ENCODE results near the gene SH3TC2.

The SH3TC2 gene

DNA sequence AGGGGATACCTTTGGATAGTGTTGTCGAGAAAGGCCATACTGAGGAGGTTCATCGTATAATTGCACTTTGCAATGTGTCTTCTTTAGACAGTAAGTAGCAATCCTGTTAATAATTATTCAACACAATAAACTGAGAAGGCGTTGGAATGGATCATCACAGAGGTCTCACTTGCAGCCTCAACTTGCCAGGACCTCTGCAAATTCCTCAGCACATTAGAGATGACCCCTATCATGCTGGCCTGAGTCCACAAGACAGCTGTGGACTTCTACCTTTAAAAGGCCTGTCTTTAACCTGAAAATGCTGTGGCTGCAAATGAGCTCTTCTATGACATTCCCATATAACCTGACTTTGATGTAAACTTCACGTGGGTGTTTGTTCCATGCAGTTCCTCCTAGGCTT, 14.1 kb downstream of the SH3TC2 start:
- TF ChIP-seq, protein P1, sequence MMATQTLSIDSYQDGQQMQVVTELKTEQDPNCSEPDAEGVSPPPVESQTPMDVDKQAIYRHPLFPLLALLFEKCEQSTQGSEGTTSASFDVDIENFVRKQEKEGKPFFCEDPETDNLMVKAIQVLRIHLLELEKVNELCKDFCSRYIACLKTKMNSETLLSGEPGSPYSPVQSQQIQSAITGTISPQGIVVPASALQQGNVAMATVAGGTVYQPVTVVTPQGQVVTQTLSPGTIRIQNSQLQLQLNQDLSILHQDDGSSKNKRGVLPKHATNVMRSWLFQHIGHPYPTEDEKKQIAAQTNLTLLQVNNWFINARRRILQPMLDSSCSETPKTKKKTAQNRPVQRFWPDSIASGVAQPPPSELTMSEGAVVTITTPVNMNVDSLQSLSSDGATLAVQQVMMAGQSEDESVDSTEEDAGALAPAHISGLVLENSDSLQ (IDR thresholded peaks at IDR 0.05) = no peak
- TF ChIP-seq CTBP1 (IDR thresholded peaks at IDR 0.05; ENCODE audit: borderline replicate concordance) (no peak), ARNT (IDR thresholded peaks at IDR 0.05) (no peak), SUZ12 (IDR thresholded peaks at IDR 0.05) (no peak), L3MBTL2 (conservative IDR thresholded peaks at IDR 0.05) (no peak), BHLHE40 (IDR thresholded peaks at IDR 0.05; ENCODE audit: borderline replicate concordance) (no peak), ZNF384 (IDR thresholded peaks at IDR 0.05) (no peak), ELF4 (IDR thresholded peaks at IDR 0.05) (no peak), NFRKB (IDR thresholded peaks at IDR 0.05) (no peak), HDGF (IDR thresholded peaks at IDR 0.05; ENCODE audit: borderline replicate concordance) (no peak), FOXA1 (IDR thresholded peaks at IDR 0.05) (no peak), SP1 (IDR thresholded peaks at IDR 0.05) (no peak), LEF1 (IDR thresholded peaks at IDR 0.05; ENCODE audit: borderline replicate concordance) (no peak), TARDBP (IDR thresholded peaks at IDR 0.05) (no peak)
- ChIA-PET POLR2A (no interaction called here), CTCF (interaction anchor here (0.6 to 1.6 kb wide), 4 partner anchors 13 to 318 kb away, joined by 3 to 8 read pairs (median 3); no protein-coding TSS in a partner anchor)
- no peak for DNase-seq (ENCODE audit: extremely low spot score)

DNA sequence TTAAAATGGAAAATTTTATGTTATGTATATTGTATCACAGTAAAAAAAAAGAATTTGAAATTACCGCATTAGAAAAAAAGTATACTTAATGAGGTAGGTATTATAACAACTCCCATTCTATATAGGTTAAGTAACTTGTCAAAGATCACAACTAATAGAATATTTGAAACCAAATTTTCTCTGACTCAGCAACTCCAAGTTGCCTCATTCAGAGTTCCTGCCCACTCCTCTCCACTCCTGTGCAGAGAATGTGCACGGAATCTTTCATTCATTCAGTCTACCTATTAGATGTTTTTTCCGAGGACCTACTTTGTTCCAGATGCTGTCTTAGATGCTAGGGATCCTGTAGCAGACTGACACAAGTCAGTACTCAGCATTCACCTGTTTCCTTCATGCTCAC, 15.4 kb downstream of the SH3TC2 start:
- TF ChIP-seq TARDBP (IDR thresholded peaks at IDR 0.05) (no peak), LEF1 (IDR thresholded peaks at IDR 0.05; ENCODE audit: borderline replicate concordance) (no peak), ARNT (IDR thresholded peaks at IDR 0.05) (no peak), FOXM1 (IDR thresholded peaks at IDR 0.05; ENCODE audit: borderline replicate concordance) (no peak), HDGF (IDR thresholded peaks at IDR 0.05; ENCODE audit: borderline replicate concordance) (no peak), SP1 (IDR thresholded peaks at IDR 0.05) (no peak), SUZ12 (IDR thresholded peaks at IDR 0.05) (no peak), L3MBTL2 (conservative IDR thresholded peaks at IDR 0.05) (no peak), CTBP1 (IDR thresholded peaks at IDR 0.05; ENCODE audit: borderline replicate concordance) (no peak), BHLHE40 (IDR thresholded peaks at IDR 0.05; ENCODE audit: borderline replicate concordance) (no peak), ZNF384 (IDR thresholded peaks at IDR 0.05) (no peak), FOXK2 (IDR thresholded peaks at IDR 0.05) (no peak), ELF4 (IDR thresholded peaks at IDR 0.05) (no peak), NFRKB (IDR thresholded peaks at IDR 0.05) (no peak), FOXA1 (IDR thresholded peaks at IDR 0.05) (no peak)
- TF ChIP-seq, protein P1 (IDR thresholded peaks at IDR 0.05) = no peak
- ChIA-PET POLR2A (no interaction called here), CTCF (no interaction called here)
- no peak for DNase-seq (ENCODE audit: extremely low spot score)

DNA sequence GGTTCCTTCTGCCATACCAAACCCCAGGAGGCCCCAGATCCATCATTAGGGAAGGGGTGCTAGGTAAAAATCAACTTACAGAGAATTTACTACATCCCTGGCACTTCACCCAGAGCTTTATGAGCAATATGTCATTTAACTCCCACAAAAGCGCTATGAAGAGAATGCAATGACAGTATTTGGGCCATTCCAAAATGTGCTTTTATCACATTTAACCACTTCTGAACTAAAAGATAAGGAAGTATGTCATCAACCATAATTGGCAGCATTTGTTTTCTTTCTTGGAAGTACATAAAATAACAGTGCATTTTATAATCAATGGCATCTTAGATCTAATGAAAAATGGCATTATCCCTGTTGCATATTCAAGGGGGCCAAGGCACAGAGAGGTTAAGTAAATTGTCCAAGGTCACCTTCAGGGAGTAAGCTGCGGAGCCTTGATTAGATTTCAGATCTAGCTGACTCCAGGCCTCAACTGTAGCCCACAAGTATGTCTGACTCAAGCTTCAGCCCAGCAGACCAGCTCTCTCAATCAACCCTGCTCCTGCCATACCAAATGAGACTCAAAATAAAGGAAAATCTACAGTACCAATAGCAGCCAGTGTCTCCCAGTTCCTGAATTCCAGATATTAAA, 16.5 kb downstream of the SH3TC2 start:
- no peak for DNase-seq (ENCODE audit: extremely low spot score)
- ChIA-PET CTCF (interaction anchor here (1.0 kb wide), 1 partner anchor 11 kb away, joined by 3 read pairs; no protein-coding TSS in a partner anchor), POLR2A (no interaction called here)
- TF ChIP-seq NFRKB (IDR thresholded peaks at IDR 0.05) (no peak), L3MBTL2 (conservative IDR thresholded peaks at IDR 0.05) (no peak), FOXA1 (IDR thresholded peaks at IDR 0.05) (no peak), ZNF384 (IDR thresholded peaks at IDR 0.05) (no peak), CTBP1 (IDR thresholded peaks at IDR 0.05; ENCODE audit: borderline replicate concordance) (no peak), SUZ12 (IDR thresholded peaks at IDR 0.05) (no peak), LEF1 (IDR thresholded peaks at IDR 0.05; ENCODE audit: borderline replicate concordance) (no peak), BHLHE40 (IDR thresholded peaks at IDR 0.05; ENCODE audit: borderline replicate concordance) (no peak), TARDBP (IDR thresholded peaks at IDR 0.05) (no peak), SP1 (IDR thresholded peaks at IDR 0.05) (no peak), FOXM1 (IDR thresholded peaks at IDR 0.05; ENCODE audit: borderline replicate concordance) (no peak), ARNT (IDR thresholded peaks at IDR 0.05) (no peak), HDGF (IDR thresholded peaks at IDR 0.05; ENCODE audit: borderline replicate concordance) (no peak), ELF4 (IDR thresholded peaks at IDR 0.05) (no peak), FOXK2 (IDR thresholded peaks at IDR 0.05) (no peak)
- TF ChIP-seq, protein P1 (IDR thresholded peaks at IDR 0.05) = no peak

DNA sequence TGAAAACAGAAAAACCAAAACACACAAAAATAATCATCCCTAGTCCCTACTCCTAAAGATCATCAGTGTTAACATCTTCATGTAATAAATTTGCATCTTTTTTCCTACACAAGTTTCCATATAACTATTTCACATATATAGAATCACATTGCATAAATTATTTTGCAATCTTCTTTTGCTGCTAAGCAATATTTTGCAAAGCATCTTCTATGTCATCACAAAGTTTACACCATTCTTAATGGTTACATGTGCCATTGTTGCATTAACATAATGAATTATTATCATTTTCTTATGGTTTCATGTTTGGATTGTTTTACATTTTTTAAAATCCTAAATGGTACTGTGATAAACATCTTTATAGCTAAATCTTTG, 17.8 kb downstream of the SH3TC2 start:
- POLR2A ChIA-PET = no interaction called here
- DNase-seq (ENCODE audit: extremely low spot score) = no peak
- TF ChIP-seq FOXK2 (IDR thresholded peaks at IDR 0.05) (no peak), CTBP1 (IDR thresholded peaks at IDR 0.05; ENCODE audit: borderline replicate concordance) (no peak), SP1 (IDR thresholded peaks at IDR 0.05) (no peak), NFRKB (IDR thresholded peaks at IDR 0.05) (no peak), BHLHE40 (IDR thresholded peaks at IDR 0.05; ENCODE audit: borderline replicate concordance) (no peak), TARDBP (IDR thresholded peaks at IDR 0.05) (no peak), FOXM1 (IDR thresholded peaks at IDR 0.05; ENCODE audit: borderline replicate concordance) (no peak), LEF1 (IDR thresholded peaks at IDR 0.05; ENCODE audit: borderline replicate concordance) (no peak), ARNT (IDR thresholded peaks at IDR 0.05) (no peak)
- CTCF ChIA-PET = interaction anchor here (0.9 to 2.3 kb wide), 3 partner anchors 10 to 314 kb away, joined by 3 to 6 read pairs (median 3); no protein-coding TSS in a partner anchor

GRCh38 chr5:149044453-149045088, 18.3 kb downstream of the SH3TC2 start:
- POLR2A ChIA-PET = no interaction called here
- no peak for DNase-seq (ENCODE audit: extremely low spot score)
- TF ChIP-seq BHLHE40 (IDR thresholded peaks at IDR 0.05; ENCODE audit: borderline replicate concordance) (no peak), HDGF (IDR thresholded peaks at IDR 0.05; ENCODE audit: borderline replicate concordance) (no peak), L3MBTL2 (conservative IDR thresholded peaks at IDR 0.05) (no peak), NFRKB (IDR thresholded peaks at IDR 0.05) (no peak), SP1 (IDR thresholded peaks at IDR 0.05) (no peak), ELF4 (IDR thresholded peaks at IDR 0.05) (no peak), ARNT (IDR thresholded peaks at IDR 0.05) (no peak), TARDBP (IDR thresholded peaks at IDR 0.05) (no peak), SUZ12 (IDR thresholded peaks at IDR 0.05) (no peak), ZNF384 (IDR thresholded peaks at IDR 0.05) (no peak), FOXA1 (IDR thresholded peaks at IDR 0.05) (no peak), FOXM1 (IDR thresholded peaks at IDR 0.05; ENCODE audit: borderline replicate concordance) (no peak), CTBP1 (IDR thresholded peaks at IDR 0.05; ENCODE audit: borderline replicate concordance) (no peak)
- TF ChIP-seq, protein P1 (IDR thresholded peaks at IDR 0.05) = no peak
- CTCF ChIA-PET = interaction anchor here (0.9 to 2.3 kb wide), 3 partner anchors 9 to 314 kb away, joined by 3 to 6 read pairs (median 3); no protein-coding TSS in a partner anchor

Measured in HEK293T (cell line).